ENCODE measurements around the gene TPRX2.
"Not testable (repeated sequence)": the region's sequence is repeated elsewhere in the genome, so short reads cannot be mapped to it uniquely, and the experiment has no call there.

TPRX2 gene

DNA sequence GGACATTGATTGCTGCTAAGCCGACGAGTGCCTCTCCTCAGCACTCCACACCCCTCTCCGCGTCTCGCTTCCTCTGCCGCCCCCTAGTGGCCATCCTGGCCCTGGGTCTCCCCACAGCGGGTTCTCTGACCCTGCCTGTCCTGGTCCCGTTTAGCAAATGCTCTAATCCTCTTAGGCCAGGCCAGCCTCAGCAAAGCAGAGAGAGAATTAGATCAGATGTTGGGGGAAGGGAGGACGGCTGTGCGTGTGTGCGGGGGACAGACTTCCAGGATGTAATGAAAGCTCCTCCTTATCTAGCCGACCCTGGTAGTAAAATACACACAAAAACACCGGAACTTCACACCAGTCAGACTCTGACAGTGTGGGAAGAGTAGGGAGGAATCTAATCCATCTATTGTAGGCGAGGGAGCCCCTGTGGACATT lies 4.5 kb downstream of the TPRX2 start:
- peak; percentile 92 for DNase-seq

- no peak for DNase-seq
These were observed 6.1 kb downstream of the TPRX2 start for GRCh38 chr19:47865166-47865565.

GRCh38 chr19:47878906-47879305 lies 19.9 kb downstream of the TPRX2 start:
- no peak for DNase-seq

DNA sequence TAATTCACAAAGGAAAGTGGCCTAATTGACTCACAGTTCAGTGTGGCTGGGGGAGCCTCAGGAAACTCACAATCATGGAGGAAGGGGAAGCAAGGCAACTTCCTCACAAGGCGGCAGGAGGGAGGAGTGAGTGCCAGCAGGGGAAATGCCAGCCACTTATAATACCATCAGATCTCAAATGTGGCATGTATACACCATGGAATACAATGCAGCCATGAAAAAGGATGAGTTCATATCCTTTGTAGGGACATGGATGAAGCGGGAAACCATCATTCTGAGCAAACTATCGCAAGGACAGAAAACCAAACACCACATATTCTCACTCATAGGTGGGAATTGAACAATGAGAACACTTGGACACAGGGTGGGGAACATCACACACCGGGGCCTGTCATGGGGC lies 20.4 kb downstream of the TPRX2 start:
- DNase-seq, result not testable (repeated sequence)

- no peak for DNase-seq
These were observed 22.7 kb downstream of the TPRX2 start for GRCh38 chr19:47881757-47882156.

DNA sequence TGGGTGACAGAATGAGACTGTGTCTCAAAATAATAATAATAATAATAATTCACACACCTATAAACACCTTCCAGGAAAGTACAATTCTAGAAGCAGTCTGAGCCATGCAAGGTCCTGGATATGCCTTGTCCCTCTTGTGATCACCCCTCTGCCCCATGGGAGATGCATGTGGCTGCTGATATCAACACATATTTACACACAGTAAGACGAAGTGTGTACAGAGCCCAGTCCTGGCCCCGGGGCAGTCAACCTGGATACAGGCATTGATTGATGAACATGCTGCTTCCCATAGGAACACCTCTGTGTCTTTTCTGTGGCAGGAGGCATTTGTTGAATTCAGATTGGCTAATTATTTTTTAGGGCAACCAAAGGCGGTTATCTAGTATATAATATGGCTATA lies 23.9 kb downstream of the TPRX2 start:
- no peak for DNase-seq

- DNase-seq, result no peak
These were observed 26.0 kb downstream of the TPRX2 start for GRCh38 chr19:47885067-47885463.

DNA sequence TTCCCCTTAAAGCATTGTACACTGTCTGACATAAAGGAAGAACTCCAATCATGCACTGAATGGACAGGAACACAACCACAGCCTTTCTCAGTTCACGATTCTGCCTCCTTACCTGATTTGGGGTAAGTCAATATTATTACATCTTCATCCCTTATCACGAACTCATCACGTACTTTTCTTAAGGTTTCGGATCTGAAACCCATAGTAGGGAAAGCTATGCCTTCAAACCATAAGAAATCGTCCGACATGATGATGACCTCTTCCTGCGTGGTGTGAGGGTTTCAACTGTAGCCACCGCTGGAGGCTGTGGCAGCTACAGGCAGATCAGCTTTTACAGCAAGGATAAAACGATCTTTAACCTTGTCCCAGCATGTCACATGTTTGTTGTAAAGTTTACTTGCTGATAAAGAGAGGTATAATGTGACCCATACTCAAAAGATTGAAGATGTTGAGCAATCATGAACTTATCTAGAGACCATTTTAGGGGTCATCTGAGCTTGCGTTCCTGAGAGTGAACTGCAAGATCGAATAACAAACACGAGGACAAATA lies 27.1 kb downstream of the TPRX2 start, which contains the start of gene SULT2A1:
Gene SULT2A1, minus strand, starts transcription at position 306 of the 550 bp plus-strand sequence. Its CDS starts 58 bp downstream, at position 248.
- DNase-seq, result no peak

- no peak for DNase-seq
These were observed 32.0 kb downstream of the TPRX2 start for GRCh38 chr19:47890865-47891621.

GRCh38 chr19:47891622-47891922 lies 32.5 kb downstream of the TPRX2 start:
- no peak for DNase-seq

DNA sequence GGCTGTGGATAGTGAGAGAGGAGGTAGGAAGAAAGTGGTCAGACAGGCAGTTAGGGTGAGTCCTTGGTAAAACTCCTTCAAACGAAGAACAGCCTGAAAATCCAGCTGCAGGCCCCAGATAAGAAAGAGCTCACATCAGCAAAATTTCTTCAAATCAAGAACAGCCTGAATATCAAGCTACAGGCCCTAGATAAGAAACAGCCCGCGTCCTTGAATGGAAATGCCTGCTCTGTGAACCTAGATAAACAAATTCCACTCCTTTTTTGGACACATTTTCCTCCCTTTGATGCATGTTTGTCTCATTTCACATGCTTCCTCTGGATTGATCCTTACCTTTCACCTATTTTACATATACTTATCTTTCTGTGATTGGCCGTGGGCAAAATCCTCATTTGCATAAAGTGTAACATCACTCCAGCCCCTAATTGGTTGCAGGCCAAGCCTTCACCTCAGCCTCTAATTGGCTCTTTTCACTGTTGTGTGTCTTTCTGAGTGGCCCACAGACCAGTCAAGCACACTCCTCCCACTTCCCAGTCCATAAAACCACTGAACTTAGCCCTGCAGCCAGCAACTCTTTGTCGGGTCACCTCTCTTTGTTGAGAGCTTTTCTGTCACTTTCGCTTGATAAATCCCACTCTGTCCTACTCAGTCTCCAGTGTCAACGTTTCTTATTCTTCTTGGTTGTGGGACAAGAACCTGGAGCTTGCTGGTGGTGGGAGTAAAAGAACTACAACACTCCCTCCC lies 33.1 kb downstream of the TPRX2 start:
- no peak for DNase-seq

DNA sequence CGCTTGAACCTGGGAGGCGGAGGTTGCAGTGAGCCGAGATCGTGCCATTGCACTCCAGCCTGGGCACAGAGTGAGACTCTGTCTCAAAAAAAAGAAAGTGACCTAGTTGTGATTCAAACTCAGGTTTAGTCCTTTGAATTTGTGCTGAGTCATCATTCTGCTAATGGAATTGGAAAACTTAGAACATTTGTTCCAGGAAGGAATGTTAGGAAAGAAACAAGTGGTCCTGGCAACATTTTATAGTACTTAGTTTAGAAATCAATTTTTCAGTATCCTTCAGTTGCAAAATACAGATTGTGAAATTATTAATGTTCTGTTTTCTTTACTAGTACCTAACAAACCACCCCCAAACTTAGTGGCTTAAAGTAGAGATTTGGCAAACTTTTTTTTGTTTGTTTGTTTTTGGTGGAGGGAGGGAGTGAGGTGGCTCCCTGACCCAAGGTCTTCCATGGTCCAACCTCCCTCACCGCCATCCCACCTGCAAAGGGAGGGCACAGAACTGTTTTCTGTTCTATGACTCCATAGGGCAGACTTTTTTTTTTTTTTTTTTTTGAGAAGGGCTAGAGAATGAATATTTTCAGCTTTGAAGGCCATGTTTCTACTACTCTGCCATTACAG lies 36.2 kb downstream of the TPRX2 start:
- no peak for DNase-seq

DNA sequence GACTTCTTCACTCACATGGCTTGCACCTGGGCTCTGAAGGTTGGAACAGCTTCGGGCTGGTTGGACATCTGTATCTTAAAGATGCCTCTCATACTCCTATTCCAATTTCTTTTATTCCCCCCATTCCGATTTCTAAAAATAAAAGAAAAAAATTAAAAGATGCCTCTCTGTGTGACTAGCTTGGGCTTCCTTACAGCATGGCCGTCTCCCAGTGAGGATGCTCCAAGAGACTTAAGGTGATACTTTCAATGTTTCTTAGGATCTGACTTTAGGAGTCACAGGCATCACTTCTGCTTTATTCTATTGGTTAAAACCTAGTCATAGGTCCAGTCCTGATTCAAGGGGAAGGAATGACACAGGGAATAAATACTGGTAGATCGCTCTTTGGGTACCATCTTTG lies 37.0 kb downstream of the TPRX2 start:
- DNase-seq, result no peak

DNA sequence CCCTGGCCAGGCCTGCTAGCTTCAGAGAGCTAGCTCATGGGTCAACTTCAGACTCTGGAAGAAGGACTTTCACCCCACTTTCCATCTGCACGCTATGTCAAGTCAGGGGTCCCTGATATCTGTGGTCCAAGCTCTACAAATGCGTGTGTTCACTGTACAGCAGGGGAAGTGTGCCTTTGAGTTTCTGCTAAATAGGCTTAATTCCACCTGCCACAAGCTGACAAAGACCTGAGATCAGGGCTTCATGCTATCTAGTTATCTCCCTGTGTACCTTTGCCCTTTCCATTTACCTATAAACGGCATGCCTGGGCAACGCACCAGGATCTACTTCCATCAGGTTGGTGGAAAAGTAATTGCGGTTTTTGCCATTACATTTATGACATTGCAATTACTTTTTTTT lies 37.7 kb downstream of the TPRX2 start:
- DNase-seq, result no peak

DNA sequence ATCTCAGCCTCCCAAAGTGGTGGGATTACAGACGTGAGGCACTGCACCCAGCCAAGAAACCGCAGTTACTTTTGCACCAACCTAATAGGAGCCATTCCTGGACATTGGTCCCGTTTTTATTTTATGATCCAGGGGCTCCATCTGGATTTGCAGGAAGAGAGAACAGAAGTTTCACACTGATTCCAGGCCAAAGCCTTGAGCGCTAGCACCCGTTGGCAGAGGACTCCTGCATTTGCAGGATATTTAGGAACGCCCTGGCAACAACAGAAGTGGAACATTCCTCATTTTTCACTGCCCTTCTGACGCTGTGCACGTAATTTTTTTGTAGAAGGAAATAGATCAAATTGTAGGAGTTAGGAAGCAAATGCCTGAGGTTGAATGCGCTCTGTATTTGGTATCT lies 38.8 kb downstream of the TPRX2 start:
- no peak for DNase-seq

DNA sequence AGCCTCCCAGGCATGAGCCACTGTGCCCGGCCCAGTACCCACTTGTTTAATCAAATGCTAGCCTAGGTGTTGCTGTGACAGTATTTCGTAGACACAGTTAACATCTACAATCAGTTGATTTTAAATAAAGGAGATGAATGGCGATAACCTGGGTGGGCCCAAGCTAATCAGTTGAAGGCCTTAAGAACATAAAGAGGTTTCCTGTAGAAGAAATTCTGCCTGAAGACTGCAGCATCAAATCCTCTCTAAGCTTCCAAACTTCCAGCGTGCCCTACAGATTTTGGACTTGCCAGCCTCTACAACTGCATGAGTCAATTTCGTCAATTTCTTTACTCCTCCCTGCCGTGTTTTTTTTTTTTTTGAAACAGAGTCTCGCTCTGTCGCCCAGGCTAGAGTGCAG lies 40.3 kb downstream of the TPRX2 start:
- DNase-seq, result no peak

DNA sequence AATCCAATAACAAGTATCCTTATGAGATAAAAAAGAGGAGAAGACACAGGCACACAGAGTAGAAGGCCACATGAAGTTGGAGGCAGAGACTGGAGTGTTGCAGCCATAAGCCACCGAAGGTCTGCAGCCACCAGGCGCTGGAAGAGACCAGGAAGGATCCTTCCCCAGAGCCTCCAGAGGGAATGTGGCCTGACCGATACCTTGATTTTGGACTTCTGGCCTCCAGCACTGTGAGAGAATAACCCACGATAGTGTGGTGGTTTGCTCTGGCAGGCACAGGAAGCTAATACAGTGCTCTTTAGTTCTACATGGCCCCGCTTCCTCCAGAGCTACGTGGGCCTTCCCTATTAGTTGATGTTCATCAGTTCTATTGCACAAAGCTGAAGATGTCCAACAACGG lies 42.3 kb downstream of the TPRX2 start:
- DNase-seq, result no peak

DNA sequence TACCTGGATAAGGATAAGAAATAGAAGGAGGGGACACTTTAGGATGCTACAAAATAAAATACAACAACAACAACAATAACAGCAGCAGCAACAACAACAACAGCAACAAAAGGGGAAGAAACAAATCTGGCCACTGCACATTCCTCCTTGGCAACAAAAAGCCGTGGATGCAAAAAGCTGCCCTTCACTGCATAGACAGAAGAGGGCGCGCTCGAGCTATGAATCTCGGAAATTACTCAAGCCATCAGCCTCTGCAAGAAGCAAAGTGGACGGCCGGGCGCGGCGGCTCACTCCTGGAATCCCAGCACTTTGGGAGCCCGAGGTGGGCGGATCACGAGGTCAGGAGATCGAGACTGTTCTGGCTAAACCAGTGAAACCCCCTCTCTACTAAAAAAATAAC lies 50.3 kb downstream of the TPRX2 start:
- DNase-seq, result peak; percentile 78

DNA sequence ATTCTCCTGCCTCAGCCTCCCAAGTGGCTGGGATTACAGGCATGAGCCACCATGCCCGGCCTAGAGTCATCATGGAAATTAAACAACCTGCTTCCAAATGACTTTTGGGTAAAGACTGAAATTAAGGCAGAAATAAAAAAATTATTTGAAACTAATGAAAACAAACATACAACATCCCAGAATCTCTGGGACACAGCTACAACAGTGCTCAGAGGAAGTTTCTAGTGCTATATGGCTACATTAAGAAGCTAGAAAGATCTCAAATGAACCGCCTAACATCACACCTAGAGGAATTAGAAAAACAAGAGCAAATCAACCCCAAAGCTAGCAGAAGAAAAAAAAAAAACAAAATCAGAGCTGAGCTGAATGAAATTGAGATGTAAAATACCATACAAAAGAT lies 51.2 kb downstream of the TPRX2 start:
- DNase-seq, result not testable (repeated sequence)

All from stimulated activated CD4-positive, alpha-beta T cell treated with anti-CD3 and anti-CD28 coated beads, Interleukin-15, amount 100 ng/mL, for 24 hours (primary cell).